Upper lobe of left lung (tissue), 6 donors: Measurements from ENCODE around the gene CRYGA. TPM values are rescaled to one million over a fixed set of nuclear protein-coding genes. Genes with fewer than 3 reads are reported as not detected.
A peak's percentile ranks its signal among the peaks of the same experiment; 100 is the strongest.

Experiments used
- ATAC-seq, 2 donors: fragments of 200-7000 bp; cut with Tn5 transposase; one replicate each; pipeline ENCODE4 v1.9.1; 2022; ENCODE audit warnings: mild to moderate bottlenecking in 2 of 2, moderate library complexity in 2 of 2; ENCODE audit not compliant: low FRiP score in 2 of 2
- DNase-seq, 2 donors: peaks; one replicate each; pipeline ENCODE4 v3.0.0-alpha.2; 2019 to 2020
- H3K27ac ChIP-seq, 4 donors: fragments of 200-600 bp; sonication (generic); one replicate each; pipeline ENCODE4 v1.5.1; 2016 to 2019
- H3K27me3 ChIP-seq, 4 donors: fragments of 200-600 bp; sonication (generic); one replicate each; pipeline ENCODE4 v1.5.1; 2017 to 2019
- H3K36me3 ChIP-seq, 4 donors: fragments of 200-600 bp; sonication (generic); one replicate each; pipeline ENCODE4 v1.5.1; 2016 to 2019
- H3K4me1 ChIP-seq, 4 donors: fragments of 200-600 bp; sonication (generic); one replicate each; pipeline ENCODE4 v1.5.1; 2018 to 2019
- H3K4me3 ChIP-seq, 4 donors: fragments of 200-600 bp; sonication (generic); one replicate each; pipeline ENCODE4 v1.5.1; 2017 to 2019; ENCODE audit warnings: mild to moderate bottlenecking in 2 of 4, moderate library complexity in 1 of 4
- H3K9me3 ChIP-seq, 4 donors: fragments of 200-600 bp; sonication (generic); one replicate each; pipeline ENCODE4 v1.5.1; 2018 to 2019
- EP300 ChIP-seq, 4 donors: sonication (generic); formaldehyde crosslinking; IDR thresholded peaks; one replicate each; pipeline ENCODE4 v1.5.1; 2017; ENCODE audit warnings: antibody characterized with exemption in 4 of 4, control low read depth in 2 of 4
- POLR2A ChIP-seq, 4 donors: fragments of 450-650 bp; IDR thresholded peaks; one replicate each; pipeline ENCODE4 v1.5.1; 2016 to 2017; ENCODE audit warnings: antibody characterized with exemption in 4 of 4, mild to moderate bottlenecking in 2 of 4
- POLR2AphosphoS5 ChIP-seq, 2 donors: sonication (generic); formaldehyde crosslinking; IDR thresholded peaks; one replicate each; pipeline ENCODE4 v1.5.1; 2017; ENCODE audit warnings: antibody characterized with exemption in 2 of 2
- WGBS, 2 donors: methylation state at CpG; one replicate each; pipeline ENCODE4 v1.1.5; 2017 to 2018; 5-methylcytosine and 5-hydroxymethylcytosine counted together
- total RNA-seq, 6 donors: library from RNA; depleted of rRNA in 4 of 6; stranded (reverse); fragments of >200 nt in 4 of 6; gene quantifications; one replicate each; pipeline versions ENCODE4 v1.1.0 to v1.2.1, GENCODE V29; 2016 to 2021
- TF ChIP-seq, protein P1 (sequence below), 6 experiments: fragments of 450-650 bp in 4 of 6; fragments of 200-600 bp in 2 of 6; sonication (generic) in 2 of 6; IDR thresholded peaks; one replicate each; pipeline ENCODE4 v1.5.1; 2016 to 2019; ENCODE audit warnings: antibody characterized with exemption in 6 of 6
- donor health status: DM: no; HTN: no; CAD: no; lungs with moderate emphysema.
- donor health status: DM: no; HTN: yes; CAD: no; lungs with severe emphysema.

The CRYGA gene
- total RNA-seq, 6 donors from 2014 or later = not detected

DNA sequence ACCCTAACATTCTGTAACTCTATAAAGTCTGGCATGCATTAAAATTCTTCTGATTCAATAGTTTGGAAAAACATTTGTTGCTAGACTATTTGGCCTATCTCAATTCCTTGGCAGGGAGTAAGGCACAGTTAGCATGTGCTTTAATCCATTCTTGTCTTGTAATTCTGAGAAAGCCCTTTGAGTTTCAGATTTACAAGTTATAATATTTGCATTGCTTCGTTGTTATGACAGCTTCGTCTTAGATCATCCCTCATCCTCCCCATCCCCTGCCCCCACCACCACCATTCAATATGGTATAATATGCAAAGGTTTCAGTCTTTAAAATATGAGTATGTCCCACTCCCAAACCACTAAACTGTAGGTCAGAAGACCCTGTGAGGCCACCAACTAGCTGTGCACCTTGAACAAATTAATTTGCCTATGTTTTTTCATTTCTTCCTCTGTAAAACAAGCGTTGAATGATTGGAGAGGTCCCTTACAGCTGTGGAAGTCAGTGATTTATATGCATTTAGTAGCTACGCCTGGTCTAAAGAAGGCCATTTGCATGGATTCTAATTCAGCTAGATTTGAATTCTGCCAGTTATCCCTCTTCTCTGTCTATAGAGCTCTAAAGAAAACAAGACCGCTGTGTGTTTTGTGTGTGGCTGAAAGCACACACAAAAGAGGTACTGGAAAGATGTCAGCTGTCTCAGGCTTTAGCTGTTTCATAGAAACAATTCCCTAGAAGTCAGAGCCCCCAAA, 25.9 kb upstream of the CRYGA start:
- WGBS, 2 donors = 81 to 89% methylated on average over 5 of the region's 5 CpGs
- TF ChIP-seq, protein P1, sequence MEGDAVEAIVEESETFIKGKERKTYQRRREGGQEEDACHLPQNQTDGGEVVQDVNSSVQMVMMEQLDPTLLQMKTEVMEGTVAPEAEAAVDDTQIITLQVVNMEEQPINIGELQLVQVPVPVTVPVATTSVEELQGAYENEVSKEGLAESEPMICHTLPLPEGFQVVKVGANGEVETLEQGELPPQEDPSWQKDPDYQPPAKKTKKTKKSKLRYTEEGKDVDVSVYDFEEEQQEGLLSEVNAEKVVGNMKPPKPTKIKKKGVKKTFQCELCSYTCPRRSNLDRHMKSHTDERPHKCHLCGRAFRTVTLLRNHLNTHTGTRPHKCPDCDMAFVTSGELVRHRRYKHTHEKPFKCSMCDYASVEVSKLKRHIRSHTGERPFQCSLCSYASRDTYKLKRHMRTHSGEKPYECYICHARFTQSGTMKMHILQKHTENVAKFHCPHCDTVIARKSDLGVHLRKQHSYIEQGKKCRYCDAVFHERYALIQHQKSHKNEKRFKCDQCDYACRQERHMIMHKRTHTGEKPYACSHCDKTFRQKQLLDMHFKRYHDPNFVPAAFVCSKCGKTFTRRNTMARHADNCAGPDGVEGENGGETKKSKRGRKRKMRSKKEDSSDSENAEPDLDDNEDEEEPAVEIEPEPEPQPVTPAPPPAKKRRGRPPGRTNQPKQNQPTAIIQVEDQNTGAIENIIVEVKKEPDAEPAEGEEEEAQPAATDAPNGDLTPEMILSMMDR (IDR thresholded peaks at IDR 0.05) = no peak
- TF ChIP-seq EP300 (IDR thresholded peaks at IDR 0.05) (no peak), POLR2A (IDR thresholded peaks at IDR 0.05) (no peak), POLR2AphosphoS5 (IDR thresholded peaks at IDR 0.05) (no peak)
- H3K27me3 ChIP-seq = no peaks in the 10 kb centered on the region
- no peak for DNase-seq
- no peaks in the 10 kb centered on the region for H3K9me3 ChIP-seq
- H3K4me3 ChIP-seq = no peak overlapping the region
- H3K36me3 ChIP-seq = no peaks in the 10 kb centered on the region
- peaks cover 0 to under 1% (median under 1%) of the 10 kb centered on the region in 4 donors for H3K4me1 ChIP-seq
- no peak overlapping the region for H3K27ac ChIP-seq
- no peak for ATAC-seq

DNA sequence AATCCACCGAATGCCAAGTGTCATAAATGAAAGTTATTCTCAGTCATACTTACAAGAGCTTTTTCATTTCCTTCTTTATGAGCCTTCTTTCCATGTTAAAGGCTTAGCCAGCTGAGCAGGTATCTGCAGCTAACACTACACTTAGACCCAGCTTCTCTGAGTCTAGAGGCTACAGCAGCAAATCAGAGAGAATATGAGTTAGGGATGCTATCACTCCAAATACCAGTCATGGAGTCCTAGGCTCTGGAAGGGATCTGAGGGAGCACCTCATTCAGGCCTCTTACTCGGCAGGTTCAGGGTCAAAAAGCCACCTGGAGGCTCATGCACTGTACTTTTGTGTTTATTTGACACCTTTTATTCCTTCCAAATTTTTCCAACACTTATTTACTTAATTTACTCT, 23.5 kb upstream of the CRYGA start:
- WGBS, 2 donors = 75 to 80% methylated on average over 2 of the region's 2 CpGs
- Histone ChIP-seq H3K9me3 (no peaks in the 10 kb centered on the region), H3K27me3 (no peaks in the 10 kb centered on the region), H3K36me3 (no peaks in the 10 kb centered on the region), H3K4me1 (peaks cover 0 to 7% (median 5%) of the 10 kb centered on the region in 4 donors), H3K4me3 (no peak overlapping the region), H3K27ac (no peak overlapping the region)
- ATAC-seq (no peak), DNase-seq (no peak)
- TF ChIP-seq EP300 (IDR thresholded peaks at IDR 0.05) = no peak

DNA sequence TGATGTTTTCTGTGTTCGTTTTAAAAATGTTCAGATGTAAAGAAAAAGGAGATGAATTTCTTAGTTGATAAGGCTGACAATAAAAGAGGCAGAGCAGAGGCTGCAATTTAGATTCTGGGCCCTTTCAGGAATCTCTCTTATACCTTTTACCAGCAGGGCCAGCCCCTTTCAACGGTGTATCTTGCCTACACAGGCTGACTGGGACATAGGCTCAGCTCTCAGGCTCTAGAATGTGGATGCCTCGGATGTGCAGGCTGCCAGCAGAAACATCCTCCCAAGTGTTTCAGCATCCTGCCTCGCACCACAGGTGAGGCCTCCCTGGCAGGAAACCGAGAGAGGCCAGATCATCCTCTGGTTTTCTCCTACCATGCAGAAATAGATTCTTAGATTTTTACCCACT, 23.1 kb upstream of the CRYGA start:
- 58 to 66% methylated on average over 5 of the region's 5 CpGs for WGBS, 2 donors
- Histone ChIP-seq H3K4me3 (no peak overlapping the region), H3K36me3 (no peaks in the 10 kb centered on the region), H3K4me1 (peaks cover 0 to 7% (median 5%) of the 10 kb centered on the region in 4 donors), H3K27me3 (no peaks in the 10 kb centered on the region), H3K9me3 (no peaks in the 10 kb centered on the region), H3K27ac (no peak overlapping the region)
- no peak for ATAC-seq
- no peak for DNase-seq
- no peak for TF ChIP-seq EP300 (IDR thresholded peaks at IDR 0.05)
- TF ChIP-seq, protein P1 (IDR thresholded peaks at IDR 0.05) = no peak
- no peak for TF ChIP-seq POLR2AphosphoS5 (IDR thresholded peaks at IDR 0.05)
- TF ChIP-seq POLR2A (IDR thresholded peaks at IDR 0.05) = no peak

DNA sequence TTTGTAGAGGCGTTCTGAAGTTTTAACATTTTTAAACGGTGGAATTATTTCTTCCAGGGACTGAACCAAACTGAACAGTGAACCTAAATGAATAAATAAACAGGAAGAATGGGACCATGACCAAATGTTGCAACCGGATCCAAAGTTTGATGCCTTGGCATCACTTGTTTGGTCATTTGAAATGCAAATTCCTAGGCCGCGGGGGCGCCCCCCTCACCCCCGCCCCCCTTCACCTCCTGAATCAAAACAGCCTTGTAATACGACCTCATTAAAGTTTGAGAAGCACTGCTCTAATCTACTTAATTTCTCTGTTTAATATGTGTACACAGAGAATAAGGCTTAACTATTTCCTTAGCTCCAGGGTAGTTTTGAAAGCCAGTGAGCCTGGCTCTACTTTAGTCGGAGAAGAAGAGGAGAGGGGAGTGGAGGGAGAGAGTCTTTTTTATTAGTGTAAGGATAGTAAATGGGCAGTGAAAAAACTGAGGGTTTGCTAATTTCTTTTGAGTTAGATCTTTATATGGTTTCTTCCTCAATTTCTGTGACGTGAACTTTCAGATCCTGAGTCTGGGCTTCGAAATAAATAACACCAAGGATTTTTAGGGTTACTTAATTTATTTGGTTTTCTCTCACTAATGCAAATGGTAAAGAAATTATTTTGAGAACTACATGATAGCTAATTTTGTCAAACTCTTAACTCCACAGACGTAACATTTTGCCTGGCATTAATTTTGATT, 20.8 kb upstream of the CRYGA start:
- 33 to 35% methylated on average over 12 of the region's 12 CpGs for WGBS, 2 donors
- Histone ChIP-seq H3K27ac (no peak overlapping the region), H3K36me3 (no peaks in the 10 kb centered on the region), H3K4me1 (peaks cover 0 to 7% (median 5%) of the 10 kb centered on the region in 4 donors), H3K4me3 (no peak overlapping the region), H3K27me3 (no peaks in the 10 kb centered on the region), H3K9me3 (no peaks in the 10 kb centered on the region)
- no peak for TF ChIP-seq POLR2AphosphoS5 (IDR thresholded peaks at IDR 0.05)
- no peak for TF ChIP-seq EP300 (IDR thresholded peaks at IDR 0.05)
- TF ChIP-seq, protein P1 (IDR thresholded peaks at IDR 0.05) = no peak
- TF ChIP-seq POLR2A (IDR thresholded peaks at IDR 0.05) = no peak
- DNase-seq (peak in 1 of 2 donors; percentile 40), ATAC-seq (no peak)

DNA sequence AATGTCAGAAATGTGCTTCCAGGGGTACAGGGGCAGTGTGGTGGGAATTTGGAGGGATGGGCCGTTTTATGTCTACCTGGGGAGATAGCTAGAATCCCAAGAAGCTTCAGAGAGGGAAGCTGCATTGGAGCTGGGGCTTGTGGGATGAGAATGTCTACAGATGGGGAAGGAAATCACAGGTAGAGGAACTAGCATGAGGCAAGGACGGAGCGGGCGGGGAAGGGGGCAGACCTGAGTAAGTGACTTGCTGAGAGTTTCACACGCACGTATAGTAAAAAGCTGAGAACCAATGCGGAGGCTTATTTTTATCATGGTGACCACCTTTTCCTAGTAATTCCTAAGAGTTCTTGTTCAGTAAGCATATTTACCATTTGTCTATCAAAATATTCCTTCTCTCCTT, 20.1 kb upstream of the CRYGA start:
- DNase-seq (peak in 1 of 2 donors; percentile 38), ATAC-seq (no peak)
- H3K27me3 ChIP-seq = no peaks in the 10 kb centered on the region
- H3K4me1 ChIP-seq = peaks cover 2 to 7% (median 5%) of the 10 kb centered on the region in 4 donors
- no peak for TF ChIP-seq POLR2A (IDR thresholded peaks at IDR 0.05)
- TF ChIP-seq POLR2AphosphoS5 (IDR thresholded peaks at IDR 0.05) = no peak
- no peak for TF ChIP-seq EP300 (IDR thresholded peaks at IDR 0.05)
- TF ChIP-seq, protein P1 (IDR thresholded peaks at IDR 0.05) = no peak
- no peaks in the 10 kb centered on the region for H3K9me3 ChIP-seq
- 37 to 39% methylated on average over 7 of the region's 7 CpGs for WGBS, 2 donors
- H3K4me3 ChIP-seq = no peak overlapping the region
- no peaks in the 10 kb centered on the region for H3K36me3 ChIP-seq
- no peak overlapping the region for H3K27ac ChIP-seq
